Memory B cell (primary cell): ENCODE measurements around the gene KCNAB3.

Experiments used
- ATAC-seq: fragments of 150-1000 bp; cut with Tn5 transposase; 2 replicates; pipeline ENCODE4 v1.10.0; 2021; ENCODE audit warnings: low read depth, mild to moderate bottlenecking, moderate library complexity
- DNase-seq, 2 donors: peaks; one replicate each; pipeline ENCODE4 v3.0.0; 2022; ENCODE audit warnings: low spot score in 2 of 2
- H3K27ac Mint-ChIP-seq: one replicate; pipeline ENCODE4 v1.8.0; 2022; ENCODE audit warnings: mild to moderate bottlenecking, moderate library complexity, mixed read lengths
- H3K27me3 Mint-ChIP-seq: one replicate; pipeline ENCODE4 v1.8.0; 2022; ENCODE audit warnings: mixed read lengths
- H3K36me3 Mint-ChIP-seq: one replicate; pipeline ENCODE4 v1.8.0; 2022; ENCODE audit warnings: mild to moderate bottlenecking, mixed read lengths
- H3K4me1 Mint-ChIP-seq: one replicate; pipeline ENCODE4 v1.8.0; 2022; ENCODE audit warnings: mixed read lengths
- H3K4me3 Mint-ChIP-seq: one replicate; pipeline ENCODE4 v1.8.0; 2022; ENCODE audit warnings: mild to moderate bottlenecking, moderate library complexity, mixed read lengths
- H3K9me3 Mint-ChIP-seq: one replicate; pipeline ENCODE4 v1.8.0; 2022; ENCODE audit warnings: mixed read lengths

The KCNAB3 gene

GRCh38 chr17:7897773-7898172 is 31.9 kb downstream of the KCNAB3 start:
- no peak for DNase-seq
- Mint-ChIP-seq H3K4me1 (no peaks in the 10 kb centered on the region), H3K36me3 (peaks cover 30% of the 10 kb centered on the region), H3K4me3 (no peak overlapping the region), H3K27ac (no peak overlapping the region), H3K27me3 (no peaks in the 10 kb centered on the region), H3K9me3 (no peaks in the 10 kb centered on the region)
- ATAC-seq: peak; percentile 44

- Mint-ChIP-seq H3K27ac (peak overlapping the region; percentile 1), H3K36me3 (peaks cover 27% of the 10 kb centered on the region), H3K27me3 (no peaks in the 10 kb centered on the region), H3K9me3 (no peaks in the 10 kb centered on the region), H3K4me3 (no peak overlapping the region), H3K4me1 (no peaks in the 10 kb centered on the region)
- ATAC-seq (no peak), DNase-seq (no peak)
Observed at GRCh38 chr17:7897090-7897489, 32.6 kb downstream of the KCNAB3 start.

GRCh38 chr17:7894866-7895265 is 34.8 kb downstream of the KCNAB3 start:
- no peak for DNase-seq
- H3K4me3 Mint-ChIP-seq: no peak overlapping the region
- H3K36me3 Mint-ChIP-seq: peaks cover 21% of the 10 kb centered on the region
- H3K27me3 Mint-ChIP-seq: no peaks in the 10 kb centered on the region
- H3K9me3 Mint-ChIP-seq: no peaks in the 10 kb centered on the region
- no peak for ATAC-seq
- no peak overlapping the region for H3K27ac Mint-ChIP-seq
- no peaks in the 10 kb centered on the region for H3K4me1 Mint-ChIP-seq

- ATAC-seq (no peak), DNase-seq (no peak)
- peaks cover 17% of the 10 kb centered on the region for H3K36me3 Mint-ChIP-seq
- no peak overlapping the region for H3K4me3 Mint-ChIP-seq
- no peaks in the 10 kb centered on the region for H3K27me3 Mint-ChIP-seq
- H3K4me1 Mint-ChIP-seq: no peaks in the 10 kb centered on the region
- no peak overlapping the region for H3K27ac Mint-ChIP-seq
- H3K9me3 Mint-ChIP-seq: no peaks in the 10 kb centered on the region
Observed at GRCh38 chr17:7894226-7894625, 35.4 kb downstream of the KCNAB3 start.

GRCh38 chr17:7893187-7893880 is 36.3 kb downstream of the KCNAB3 start:
- Mint-ChIP-seq H3K9me3 (no peaks in the 10 kb centered on the region), H3K36me3 (peaks cover 17% of the 10 kb centered on the region), H3K27me3 (no peaks in the 10 kb centered on the region), H3K27ac (no peak overlapping the region), H3K4me3 (no peak overlapping the region), H3K4me1 (no peaks in the 10 kb centered on the region)
- ATAC-seq (no peak), DNase-seq (no peak)

GRCh38 chr17:7889166-7889955 is 40.3 kb downstream of the KCNAB3 start:
- H3K4me1 Mint-ChIP-seq: peaks cover 9% of the 10 kb centered on the region
- H3K27me3 Mint-ChIP-seq: no peaks in the 10 kb centered on the region
- H3K9me3 Mint-ChIP-seq: no peaks in the 10 kb centered on the region
- no peak overlapping the region for H3K4me3 Mint-ChIP-seq
- ATAC-seq (no peak), DNase-seq (no peak)
- H3K36me3 Mint-ChIP-seq: peaks cover 2% of the 10 kb centered on the region
- H3K27ac Mint-ChIP-seq: no peak overlapping the region

- Mint-ChIP-seq H3K27ac (no peak within 1 kb of the TSS), H3K4me1 (peaks cover 9% of the 10 kb centered on the region), H3K4me3 (no peak within 1 kb of the TSS), H3K27me3 (no peaks in the 10 kb centered on the region), H3K36me3 (peaks cover 2% of the 10 kb centered on the region), H3K9me3 (no peaks in the 10 kb centered on the region)
- DNase-seq (no peak), ATAC-seq (no peak)
Observed at GRCh38 chr17:7888184-7888920, 41.3 kb downstream of the KCNAB3 start, which contains the start of gene CHD3. CHD3 (plus strand) TSS chr17:7888789; CDS start chr17:7889001, 212 bp downstream.

- peak; percentile 65 for ATAC-seq
- H3K4me3 Mint-ChIP-seq: no peak overlapping the region
- peak; percentile 34 to 47 for DNase-seq
- H3K27ac Mint-ChIP-seq: no peak overlapping the region
- H3K4me1 Mint-ChIP-seq: peaks cover 9% of the 10 kb centered on the region
- H3K27me3 Mint-ChIP-seq: no peaks in the 10 kb centered on the region
- H3K9me3 Mint-ChIP-seq: no peaks in the 10 kb centered on the region
- peaks cover 2% of the 10 kb centered on the region for H3K36me3 Mint-ChIP-seq
Observed at GRCh38 chr17:7887482-7888183, 42.0 kb downstream of the KCNAB3 start.

GRCh38 chr17:7887038-7887481 is 42.6 kb downstream of the KCNAB3 start:
- H3K27me3 Mint-ChIP-seq: no peaks in the 10 kb centered on the region
- peaks cover 2% of the 10 kb centered on the region for H3K36me3 Mint-ChIP-seq
- ATAC-seq (no peak), DNase-seq (no peak)
- H3K9me3 Mint-ChIP-seq: no peaks in the 10 kb centered on the region
- no peak overlapping the region for H3K4me3 Mint-ChIP-seq
- peaks cover 9% of the 10 kb centered on the region for H3K4me1 Mint-ChIP-seq
- H3K27ac Mint-ChIP-seq: no peak overlapping the region

GRCh38 chr17:7886227-7887037 is 43.2 kb downstream of the KCNAB3 start:
- Mint-ChIP-seq H3K4me3 (no peak overlapping the region), H3K9me3 (no peaks in the 10 kb centered on the region), H3K27me3 (no peaks in the 10 kb centered on the region), H3K4me1 (peaks cover 9% of the 10 kb centered on the region), H3K27ac (no peak overlapping the region), H3K36me3 (peaks cover 2% of the 10 kb centered on the region)
- DNase-seq (peak; percentile 14 to 44), ATAC-seq (no peak)

- DNase-seq: peak in 1 of 2 donors; percentile 21
- Mint-ChIP-seq H3K4me1 (peaks cover 9% of the 10 kb centered on the region), H3K9me3 (no peaks in the 10 kb centered on the region), H3K27ac (no peak overlapping the region), H3K36me3 (peaks cover 2% of the 10 kb centered on the region), H3K4me3 (peak overlapping the region; percentile 60), H3K27me3 (no peaks in the 10 kb centered on the region)
- ATAC-seq: peak; percentile 30
Observed at GRCh38 chr17:7885367-7886226, 44.1 kb downstream of the KCNAB3 start.

GRCh38 chr17:7884581-7885366 is 44.9 kb downstream of the KCNAB3 start:
- Mint-ChIP-seq H3K9me3 (no peaks in the 10 kb centered on the region), H3K27me3 (no peaks in the 10 kb centered on the region), H3K27ac (no peak overlapping the region), H3K4me3 (peak overlapping the region; percentile 83), H3K4me1 (peaks cover 9% of the 10 kb centered on the region), H3K36me3 (no peaks in the 10 kb centered on the region)
- ATAC-seq (peak; percentile 8), DNase-seq (peak; percentile 11 to 47)
